IMR-90 (cell line): ENCODE measurements around the gene ZNF593OS. TPM values are rescaled to one million over a fixed set of nuclear protein-coding genes. Genes with fewer than 3 reads are reported as not detected.

Experiments used
- ATAC-seq: fragments of 200-7000 bp; cut with Tn5 transposase; 2 replicates; pipeline ENCODE4 v1.9.1; 2020; ENCODE audit warnings: low read depth, mild to moderate bottlenecking, moderate library complexity
- BruUV-seq: library from RNA; stranded (reverse); fragments of 400-500 nt; replicated peaks from 2 replicates; lab custom pipeline; 2021; lab: Mats Ljungman, UMichigan
- CTCF ChIA-PET: fragments of 300-600 bp; formaldehyde crosslinking; extraction: SDS; loops from one replicate; lab custom pipeline; 2021; ENCODE audit warnings: antibody characterized with exemption; lab: Yijun Ruan, JAX
- POLR2A ChIA-PET: fragments of 300-600 bp; sonication (Branson Sonifier 250); formaldehyde crosslinking; loops from one replicate; lab custom pipeline; 2022; ENCODE audit warnings: antibody characterized with exemption; ENCODE audit not compliant: unreplicated experiment; lab: Charles Lee
- DNase-seq: peaks from one replicate; pipeline ENCODE4 v3.0.0; 2013
- H2AFZ ChIP-seq: replicated peaks from 2 replicates; pipeline ENCODE3; 2013; ENCODE audit warnings: low read length, mild to moderate bottlenecking; ENCODE audit not compliant: poor library complexity
- H2AK5ac ChIP-seq: 2 replicates; pipeline ENCODE4 v1.6.1; 2013; ENCODE audit warnings: low read depth, low read length, inconsistent platforms
- H2AK9ac ChIP-seq: replicated peaks from 2 replicates; pipeline ENCODE3; 2013; ENCODE audit warnings: mild to moderate bottlenecking, low read depth, low read length, moderate library complexity; ENCODE audit not compliant: poor library complexity
- H2BK120ac ChIP-seq: 2 replicates; pipeline ENCODE4 v1.6.1; 2013; ENCODE audit warnings: low read depth, low read length, inconsistent platforms
- H2BK15ac ChIP-seq: 3 replicates; pipeline ENCODE4 v1.6.1; 2013; ENCODE audit warnings: low read depth, low read length, inconsistent platforms
- H2BK20ac ChIP-seq: 2 replicates; pipeline ENCODE4 v1.6.1; 2013; ENCODE audit warnings: low read depth, mild to moderate bottlenecking, inconsistent platforms, low read length, moderate library complexity
- H2BK5ac ChIP-seq: 2 replicates; pipeline ENCODE4 v1.6.1; 2013; ENCODE audit warnings: mild to moderate bottlenecking, low read depth, low read length, inconsistent platforms; ENCODE audit not compliant: poor library complexity, severe bottlenecking
- H3K14ac ChIP-seq: replicated peaks from 2 replicates; pipeline ENCODE4 v1.6.1; 2013; ENCODE audit warnings: low read depth, low read length, inconsistent platforms
- H3K18ac ChIP-seq: 2 replicates; pipeline ENCODE4 v1.6.1; 2013; ENCODE audit warnings: low read depth, low read length, control low read depth
- H3K23ac ChIP-seq: 2 replicates; pipeline ENCODE4 v1.6.1; 2013; ENCODE audit warnings: low read depth, low read length, inconsistent platforms
- H3K27ac ChIP-seq: 2 replicates; pipeline ENCODE4 v1.5.1; 2013; ENCODE audit warnings: mild to moderate bottlenecking, control low read depth, low read length; ENCODE audit not compliant: insufficient read depth
- H3K27me3 ChIP-seq: 2 replicates; pipeline ENCODE4 v1.6.1; 2013; ENCODE audit warnings: low read length; ENCODE audit not compliant: control insufficient read depth, insufficient read depth
- H3K36me3 ChIP-seq: 2 replicates; pipeline ENCODE4 v1.6.1; 2013; ENCODE audit warnings: low read length, mixed read lengths; ENCODE audit not compliant: control insufficient read depth, insufficient read depth
- H3K4ac ChIP-seq: 2 replicates; pipeline ENCODE4 v1.6.1; 2013; ENCODE audit warnings: low read depth, low read length, inconsistent platforms
- H3K4me1 ChIP-seq: 2 replicates; pipeline ENCODE4 v1.6.1; 2013; ENCODE audit warnings: low read length, mixed read lengths; ENCODE audit not compliant: control insufficient read depth, insufficient read depth
- H3K4me2 ChIP-seq: 2 replicates; pipeline ENCODE4 v1.6.1; 2013; ENCODE audit warnings: low read depth, mild to moderate bottlenecking, control low read depth, low read length, moderate library complexity
- H3K4me3 ChIP-seq: 2 replicates; pipeline ENCODE4 v1.5.1; 2013; ENCODE audit warnings: low read depth, mild to moderate bottlenecking, control low read depth, low read length, moderate library complexity; ENCODE audit not compliant: insufficient read depth
- H3K56ac ChIP-seq: 2 replicates; pipeline ENCODE4 v1.6.1; 2013; ENCODE audit warnings: low read length, inconsistent platforms; ENCODE audit not compliant: insufficient read depth; ENCODE audit errors: extremely low read depth
- H3K79me1 ChIP-seq, 2 experiments: 2 replicates each; pipeline ENCODE4 v1.6.1; 2013; ENCODE audit warnings: low read length in 2 of 2, inconsistent platforms in 1 of 2, low read depth in 1 of 2
- H3K9ac ChIP-seq: 2 replicates; pipeline ENCODE4 v1.6.1; 2013; ENCODE audit warnings: low read depth, low read length, control low read depth
- H3K9me1 ChIP-seq: 2 replicates; pipeline ENCODE4 v1.6.1; 2013; ENCODE audit warnings: low read length, inconsistent platforms; ENCODE audit not compliant: insufficient read depth
- H3K9me3 ChIP-seq: 2 replicates; pipeline ENCODE4 v1.6.1; 2013; ENCODE audit warnings: low read length; ENCODE audit not compliant: control insufficient read depth, insufficient read depth
- H4K20me1 ChIP-seq: 2 replicates; pipeline ENCODE4 v1.6.1; 2013; ENCODE audit warnings: low read length, inconsistent platforms; ENCODE audit not compliant: insufficient read depth
- H4K5ac ChIP-seq: 2 replicates; pipeline ENCODE4 v1.6.1; 2013; ENCODE audit warnings: mild to moderate bottlenecking, low read depth, low read length, control low read depth
- H4K8ac ChIP-seq, 2 experiments: 2 replicates each; pipeline ENCODE4 v1.6.1; 2013; ENCODE audit warnings: low read depth in 2 of 2, low read length in 2 of 2, control low read depth in 1 of 2, inconsistent platforms in 1 of 2
- H4K91ac ChIP-seq: 2 replicates; pipeline ENCODE4 v1.6.1; 2013; ENCODE audit warnings: low read depth, low read length, inconsistent platforms; ENCODE audit not compliant: insufficient read depth
- BHLHE40 ChIP-seq: fragments of 150-350 bp; IDR thresholded peaks from 2 replicates; pipeline ENCODE4 v1.6.1; 2016; ENCODE audit warnings: mild to moderate bottlenecking, low read depth, low read length
- CEBPB ChIP-seq: IDR thresholded peaks from 2 replicates; pipeline ENCODE4 v1.6.1; 2012; ENCODE audit warnings: low read depth, low read length, improper control_type of control experiment
- FOS ChIP-seq: fragments of 150-350 bp; IDR thresholded peaks from 2 replicates; pipeline ENCODE4 v1.6.1; 2016; ENCODE audit warnings: low read depth, low read length
- MAZ ChIP-seq: IDR thresholded peaks from 2 replicates; pipeline ENCODE4 v1.6.1; 2012; ENCODE audit warnings: low read depth, mild to moderate bottlenecking, low read length, improper control_type of control experiment, moderate library complexity, borderline replicate concordance
- NFE2L2 ChIP-seq: fragments of 150-350 bp; IDR thresholded peaks from 2 replicates; pipeline ENCODE4 v1.6.1; 2016; ENCODE audit warnings: low read depth, mild to moderate bottlenecking, low read length
- RFX5 ChIP-seq: IDR thresholded peaks from 2 replicates; pipeline ENCODE4 v1.8.0; 2012; ENCODE audit warnings: low read depth, mild to moderate bottlenecking, low read length, moderate library complexity
- USF2 ChIP-seq: fragments of 150-350 bp; IDR thresholded peaks from 2 replicates; pipeline ENCODE4 v1.6.1; 2017; ENCODE audit warnings: mild to moderate bottlenecking, antibody characterized with exemption, low read length, low read depth
- WGBS, 2 experiments: methylation state at CpG; one replicate each; pipeline versions ENCODE4 v1.1.5 to v1.1.7; 2013; ENCODE audit warnings: missing lambda C conversion rate in 2 of 2; ENCODE audit not compliant: insufficient read length in 1 of 2; ENCODE audit errors: extremely low coverage in 2 of 2; 5-methylcytosine and 5-hydroxymethylcytosine counted together
- dilution Hi-C: fragments of 300-500 bp; cut with HindIII; formaldehyde crosslinking; loops from one replicate; pipeline ENCODE4 v1.14.3; 2018; ENCODE audit warnings: low sequenced_read_pairs; ENCODE audit not compliant: unreplicated experiment
- in situ Hi-C: fragments of 300-500 bp; cut with MboI; formaldehyde crosslinking; loops from 3 replicates; pipeline ENCODE4 v1.14.3; 2019; ENCODE audit warnings: low sequenced_read_pairs, inconsistent platforms, mixed read lengths
- intact Hi-C: fragments of 100-400 bp; cut with micrococcal nuclease; formaldehyde crosslinking; loops from 2 replicates; pipeline ENCODE4 v1.10.0; 2022
- polyA plus RNA-seq, 3 experiments: library from polyadenylated mRNA; depleted of rRNA; stranded (reverse); fragments of >200 nt; gene quantifications; 2 replicates each; pipeline ENCODE4 v1.2.3, GENCODE V29; 2012; ENCODE audit warnings: low replicate concordance in 1 of 3
- total RNA-seq: library from RNA; depleted of rRNA; stranded (reverse); fragments of >200 nt; gene quantifications from 2 replicates; pipeline ENCODE4 v1.2.3, GENCODE V29; 2012

The ZNF593OS gene
- total and polyA plus RNA-seq, 2 of the 4 experiments (the other 2 are of a cell fraction): not detected

GRCh38 chr1:26132834-26133167 is 38.8 kb downstream of the ZNF593OS start:
- Histone ChIP-seq H3K9ac (no peak overlapping the region), H2BK20ac (no peak overlapping the region), H2AK5ac (no peak overlapping the region), H4K91ac (no peak overlapping the region), H3K27ac (no peak overlapping the region), H4K5ac (no peak overlapping the region), H3K9me1 (no peaks in the 10 kb centered on the region), H3K9me3 (no peaks in the 10 kb centered on the region), H3K27me3 (peaks cover 11% of the 10 kb centered on the region), H2BK15ac (no peak overlapping the region), H2BK120ac (no peak overlapping the region), H4K8ac (no peak overlapping the region), H2AK9ac (no peak overlapping the region), H3K23ac (no peak overlapping the region), H2BK5ac (no peak overlapping the region), H3K4me3 (no peak overlapping the region), H3K4me2 (no peak overlapping the region), H3K4ac (no peak overlapping the region), H3K56ac (no peak overlapping the region), H3K14ac (no peak overlapping the region), H4K20me1 (no peaks in the 10 kb centered on the region), H2AFZ (no peak overlapping the region), H3K4me1 (no peaks in the 10 kb centered on the region), H3K79me1 (no peaks in the 10 kb centered on the region), H3K18ac (no peak overlapping the region), H3K36me3 (no peaks in the 10 kb centered on the region)
- in situ Hi-C loops (no loop called here), dilution Hi-C loops (no loop called here), intact Hi-C loops (no loop called here)
- ATAC-seq: no peak
- BruUV-seq: no TSS peak
- no peak for DNase-seq
- ChIA-PET CTCF (no interaction called here), POLR2A (no interaction called here)
- TF ChIP-seq MAZ (no peak), BHLHE40 (no peak), RFX5 (no peak), USF2 (no peak), FOS (no peak), CEBPB (no peak), NFE2L2 (no peak)
- WGBS, 2 experiments: 83% methylated on average over 1 of the region's 2 CpGs; no CpG with 5 or more reads in 1 of the 2 experiments
